ENCODE data around the gene RNF214.
A peak's percentile ranks its signal among the peaks of the same experiment; 100 is the strongest.

RNF214 gene

DNA sequence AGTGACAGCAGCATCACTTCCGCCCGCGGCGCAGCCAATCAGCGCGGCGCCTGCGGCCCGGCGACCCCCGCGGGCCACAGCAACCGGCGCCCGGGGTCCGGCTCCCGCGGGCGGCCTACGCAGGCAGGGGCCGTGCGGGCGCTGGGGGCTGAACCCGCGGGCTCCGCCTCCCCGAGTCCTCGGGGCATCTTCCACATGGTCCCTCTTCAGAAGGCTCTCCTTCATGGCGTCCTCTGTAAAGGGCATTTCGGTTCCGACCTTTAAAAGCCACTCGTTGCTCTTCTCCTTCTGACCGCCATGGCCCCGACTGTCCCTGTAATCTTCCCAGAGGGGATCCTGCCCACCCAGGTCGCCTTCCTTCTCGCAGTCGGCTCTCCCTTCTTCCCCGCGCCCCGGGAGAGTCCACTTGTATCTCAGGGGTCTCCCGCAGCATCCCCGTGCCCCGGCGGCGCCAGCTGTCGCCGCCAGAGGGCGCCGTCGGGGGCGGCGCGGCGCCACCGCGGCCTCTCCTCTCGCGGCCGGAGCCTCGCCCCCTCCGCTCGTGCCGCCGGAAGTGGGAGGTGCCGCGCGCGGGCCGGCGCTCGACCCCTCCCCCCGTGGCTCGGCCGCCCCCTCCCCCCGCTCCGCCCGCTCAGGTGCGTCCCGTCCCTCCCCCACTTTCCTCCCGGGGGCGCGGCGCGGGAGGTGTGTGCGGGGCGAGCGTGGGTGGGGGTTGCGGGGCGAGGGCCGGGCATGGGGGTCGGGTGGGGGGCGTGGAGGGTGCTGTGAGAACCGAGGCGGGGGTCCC lies at the start of gene RNF214:
Gene RNF214 (plus strand): TSS at position 580 of the 787 bp plus-strand sequence. CDS start 1,602 bp downstream, outside the sequence.
- DNase-seq: peak; percentile 83

DNA sequence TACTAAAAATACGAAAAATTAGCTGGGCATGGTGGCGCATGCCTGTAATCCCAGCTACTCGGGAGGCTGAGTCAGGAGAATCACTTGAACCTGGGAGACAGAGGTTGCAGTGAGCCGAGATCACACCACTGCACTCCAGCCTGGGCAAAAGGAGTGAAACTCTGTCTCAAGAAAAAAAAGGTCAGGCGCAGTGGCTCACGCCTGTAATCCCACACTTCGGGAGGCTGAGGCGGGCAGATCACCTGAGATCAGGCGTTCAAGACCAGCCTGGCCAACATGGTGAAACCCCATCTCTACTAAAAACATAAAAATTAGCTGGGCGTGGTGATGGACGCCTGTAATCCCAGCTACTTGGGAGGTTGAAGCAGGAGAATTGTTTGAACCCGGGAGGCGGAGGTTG lies 49.3 kb upstream of the RNF214 start:
- peak; percentile 11 for DNase-seq

DNA sequence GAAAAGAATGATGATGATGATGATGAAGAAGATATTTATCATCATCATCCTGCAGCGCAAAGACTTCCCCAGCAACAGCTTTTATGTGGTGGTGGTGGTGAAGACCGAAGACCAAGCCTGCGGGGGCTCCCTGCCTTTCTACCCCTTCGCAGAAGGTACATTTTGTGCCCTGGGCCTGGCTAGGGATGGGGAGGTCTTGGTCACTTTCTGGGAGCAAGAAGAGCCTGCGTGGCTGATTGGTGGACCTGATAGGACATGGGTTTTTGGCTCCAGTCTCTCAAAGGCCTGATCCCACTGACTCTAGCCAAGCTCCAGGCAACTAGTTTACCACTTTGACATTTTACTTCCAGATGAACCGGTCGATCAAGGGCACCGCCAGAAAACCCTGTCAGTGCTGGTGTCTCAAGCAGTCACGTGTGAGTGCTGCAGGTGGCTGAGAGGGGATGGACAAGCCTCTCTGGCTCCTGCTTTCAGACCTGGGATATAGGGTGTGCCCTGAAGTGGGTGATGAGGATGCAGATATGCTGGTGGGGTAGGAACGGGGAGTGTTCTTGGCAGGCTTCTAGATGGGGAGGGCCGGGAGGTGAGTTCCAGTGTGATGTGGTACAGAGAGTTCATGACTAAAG lies 48.6 kb upstream of the RNF214 start:
- DNase-seq: peak; percentile 4

DNA sequence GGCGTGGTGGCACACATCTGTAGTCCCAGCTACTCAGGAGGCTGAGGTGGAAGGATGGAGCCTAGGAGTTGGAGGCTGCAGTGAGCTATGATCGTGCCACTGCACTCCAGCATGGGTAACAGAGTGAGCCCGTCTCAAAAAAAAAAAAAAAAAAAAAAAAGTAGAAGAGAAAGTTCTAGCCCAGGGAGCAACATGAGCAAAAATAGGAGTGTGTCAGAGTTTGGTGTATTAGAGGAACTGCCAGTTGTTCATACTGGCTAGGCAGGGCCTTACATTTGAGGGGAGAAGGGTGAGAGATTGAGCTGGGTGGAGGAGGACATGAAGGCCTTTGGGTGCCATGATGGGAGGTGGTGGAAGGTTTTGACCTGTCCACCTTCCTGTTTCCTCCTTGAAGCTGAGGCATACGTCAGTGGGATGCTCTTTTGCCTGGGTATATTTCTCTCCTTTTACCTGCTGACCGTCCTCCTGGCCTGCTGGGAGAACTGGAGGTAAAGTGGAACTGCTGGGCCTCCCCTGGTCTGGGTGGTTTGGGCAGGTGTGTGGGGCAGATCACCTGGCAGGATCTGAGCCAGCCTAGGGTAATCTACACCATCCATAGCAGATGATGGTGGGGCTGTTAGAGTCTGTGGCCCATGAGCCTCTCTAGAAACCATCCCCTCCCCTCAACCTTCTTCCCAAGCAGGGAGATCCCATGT lies 46.6 kb upstream of the RNF214 start:
- DNase-seq: peak; percentile 2

DNA sequence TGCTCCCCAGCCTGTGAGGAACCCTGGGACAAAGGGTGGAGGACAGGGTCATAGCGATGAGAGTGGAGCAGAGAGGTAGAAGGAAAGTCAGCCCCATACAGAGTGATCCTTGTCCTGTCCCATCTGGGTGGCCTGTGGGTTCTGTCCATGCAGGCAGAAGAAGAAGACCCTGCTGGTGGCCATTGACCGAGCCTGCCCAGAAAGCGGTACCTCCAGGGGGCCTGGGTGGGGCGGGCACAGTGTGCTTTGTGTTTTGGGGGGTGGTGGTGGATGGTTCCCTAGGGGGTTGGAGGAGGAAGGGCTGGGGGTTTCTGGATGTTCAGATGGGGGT lies 46.1 kb upstream of the RNF214 start:
- peak; percentile 5 for DNase-seq

DNA sequence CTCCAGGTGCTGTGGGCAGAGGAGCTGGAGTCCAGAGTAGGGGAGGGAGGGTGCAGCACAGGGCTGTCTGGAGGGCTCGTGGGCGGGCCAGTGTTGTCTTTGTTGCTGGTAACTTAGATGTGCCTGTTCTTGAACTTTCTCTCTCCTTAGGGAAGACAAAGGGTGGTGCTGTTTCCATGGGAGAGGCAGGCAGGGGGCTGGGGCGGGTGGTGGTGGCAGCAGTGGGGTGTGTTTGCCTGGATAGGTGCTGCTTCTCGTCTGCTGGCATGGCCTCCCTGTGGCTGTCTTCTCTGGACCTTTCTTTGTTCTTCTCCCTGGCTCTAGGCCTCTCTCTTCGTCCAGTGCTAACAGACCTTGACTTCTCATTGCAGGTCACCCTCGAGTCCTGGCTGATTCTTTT lies 45.5 kb upstream of the RNF214 start:
- peak; percentile 5 for DNase-seq

DNA sequence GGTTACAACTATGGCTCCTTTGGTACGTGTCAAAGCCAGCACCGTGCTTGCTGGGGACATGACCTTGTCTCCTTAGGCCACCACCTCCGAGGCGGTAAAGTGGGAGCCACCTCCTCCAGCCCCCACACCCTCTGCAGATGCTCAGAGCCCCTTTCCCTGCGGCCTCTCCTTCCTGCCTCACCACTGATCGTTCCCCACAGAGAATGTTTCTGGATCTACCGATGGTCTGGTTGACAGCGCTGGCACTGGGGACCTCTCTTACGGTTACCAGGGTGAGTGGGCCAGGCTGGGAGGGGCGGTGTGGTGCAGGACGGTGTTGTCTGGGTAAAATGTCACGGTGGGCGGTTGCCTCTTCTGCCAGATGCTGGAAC lies 45.1 kb upstream of the RNF214 start:
- DNase-seq: no peak

DNA sequence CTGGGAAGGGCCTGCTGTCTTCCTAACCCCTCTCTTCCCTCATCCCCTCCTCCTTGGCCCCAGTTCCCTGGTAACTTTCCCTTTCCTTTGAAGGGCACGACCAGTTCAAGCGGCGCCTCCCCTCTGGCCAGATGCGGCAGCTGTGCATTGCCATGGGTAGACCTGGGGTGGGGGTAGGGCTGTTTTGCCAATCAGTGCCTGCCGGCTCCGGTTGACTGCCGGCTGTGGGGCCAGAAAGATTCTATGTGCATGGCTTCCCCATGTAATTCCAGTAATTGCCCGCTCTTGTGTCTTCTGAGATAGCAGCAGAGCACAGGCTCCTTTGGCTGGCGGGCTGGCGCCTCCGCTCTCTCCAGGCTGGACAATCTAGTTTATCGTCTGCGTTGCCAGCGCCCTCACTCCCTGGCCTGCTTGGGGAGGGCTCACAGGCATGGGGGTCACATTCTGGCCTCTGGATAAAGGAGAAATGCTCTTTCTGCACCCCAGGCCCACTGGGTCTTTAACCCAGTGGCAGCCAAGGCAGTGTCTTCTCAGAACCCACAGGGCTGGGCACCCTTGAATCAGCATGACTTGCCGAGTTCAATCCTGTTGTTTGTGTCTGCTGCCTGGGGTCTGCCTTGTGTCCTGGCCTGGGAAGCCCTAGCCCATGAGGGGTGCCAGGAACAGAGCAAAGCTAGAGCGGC lies 44.5 kb upstream of the RNF214 start:
- no peak for DNase-seq

DNA sequence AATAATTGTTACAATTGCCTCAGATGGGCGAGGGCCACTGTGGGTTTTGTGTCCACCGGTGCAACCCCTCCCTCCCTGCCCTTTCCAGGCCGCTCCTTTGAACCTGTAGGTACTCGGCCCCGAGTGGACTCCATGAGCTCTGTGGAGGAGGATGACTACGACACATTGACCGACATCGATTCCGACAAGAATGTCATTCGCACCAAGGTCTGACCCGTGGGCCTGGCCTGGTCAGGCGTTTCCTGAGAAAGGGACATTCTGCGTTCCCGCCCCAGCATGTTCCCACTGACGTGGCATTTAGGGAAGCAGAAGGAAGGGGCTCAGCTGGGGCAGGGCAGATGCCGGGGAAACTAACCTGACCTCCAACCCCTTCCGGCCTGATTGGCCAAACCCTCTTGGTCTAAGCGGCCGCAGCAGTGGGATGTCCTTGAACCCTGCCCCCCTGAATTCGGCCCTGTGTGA lies 43.8 kb upstream of the RNF214 start:
- no peak for DNase-seq

DNA sequence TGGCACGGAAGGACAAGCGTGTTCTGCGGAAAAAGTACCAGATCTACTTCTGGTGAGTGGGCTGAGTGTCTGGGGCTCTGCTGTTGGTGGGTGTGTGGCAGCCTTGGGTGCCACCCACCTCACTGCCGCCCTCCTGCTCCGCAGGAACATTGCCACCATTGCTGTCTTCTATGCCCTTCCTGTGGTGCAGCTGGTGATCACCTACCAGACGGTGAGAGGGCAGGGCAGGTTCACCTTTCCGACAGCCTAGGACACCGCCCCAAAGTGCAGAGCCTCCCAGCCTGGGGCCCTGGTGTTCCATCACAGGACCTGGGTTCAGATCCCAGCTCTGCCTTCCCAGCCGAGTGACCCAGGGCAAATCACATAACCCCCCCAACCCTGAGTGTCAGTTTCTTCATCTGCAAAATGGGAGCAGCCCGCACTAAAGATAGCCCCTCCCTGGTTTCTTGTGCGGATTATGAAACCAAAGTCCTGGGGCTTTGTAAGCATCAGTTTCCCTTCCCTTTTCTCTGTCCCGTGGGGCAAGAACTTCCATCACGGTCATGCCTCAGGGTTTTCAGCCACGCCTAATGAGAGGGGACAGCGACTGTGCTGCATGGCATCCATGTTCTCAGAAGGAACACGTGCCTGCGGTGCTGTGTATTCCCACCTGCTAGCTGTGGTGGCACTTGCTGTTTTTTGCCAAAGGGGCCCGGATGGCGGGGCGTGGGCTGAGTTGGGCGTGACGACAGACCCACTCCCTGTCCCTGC lies 43.1 kb upstream of the RNF214 start:
- no peak for DNase-seq

DNA sequence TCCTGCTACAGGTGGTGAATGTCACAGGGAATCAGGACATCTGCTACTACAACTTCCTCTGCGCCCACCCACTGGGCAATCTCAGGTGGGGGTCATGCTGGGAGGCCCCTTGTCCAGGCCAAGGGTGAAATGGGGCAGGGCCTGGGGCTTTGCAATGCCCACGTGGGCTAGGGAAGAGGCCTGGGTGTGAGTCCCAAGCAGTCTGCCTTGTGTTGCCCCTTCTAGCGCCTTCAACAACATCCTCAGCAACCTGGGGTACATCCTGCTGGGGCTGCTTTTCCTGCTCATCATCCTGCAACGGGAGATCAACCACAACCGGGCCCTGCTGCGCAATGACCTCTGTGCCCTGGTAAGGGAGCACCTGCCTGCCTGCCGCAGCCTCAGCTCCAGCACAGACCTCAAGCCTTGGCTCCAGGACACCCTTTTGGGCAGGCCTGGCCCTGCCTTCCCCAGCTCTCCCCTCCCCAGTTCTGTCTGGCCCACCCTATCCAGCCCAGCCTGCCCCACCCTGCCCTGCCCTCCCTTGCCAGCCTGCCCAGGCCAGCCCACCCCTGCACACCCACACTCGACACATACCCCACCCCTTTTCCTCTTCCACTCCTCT lies 42.4 kb upstream of the RNF214 start:
- DNase-seq: no peak

DNA sequence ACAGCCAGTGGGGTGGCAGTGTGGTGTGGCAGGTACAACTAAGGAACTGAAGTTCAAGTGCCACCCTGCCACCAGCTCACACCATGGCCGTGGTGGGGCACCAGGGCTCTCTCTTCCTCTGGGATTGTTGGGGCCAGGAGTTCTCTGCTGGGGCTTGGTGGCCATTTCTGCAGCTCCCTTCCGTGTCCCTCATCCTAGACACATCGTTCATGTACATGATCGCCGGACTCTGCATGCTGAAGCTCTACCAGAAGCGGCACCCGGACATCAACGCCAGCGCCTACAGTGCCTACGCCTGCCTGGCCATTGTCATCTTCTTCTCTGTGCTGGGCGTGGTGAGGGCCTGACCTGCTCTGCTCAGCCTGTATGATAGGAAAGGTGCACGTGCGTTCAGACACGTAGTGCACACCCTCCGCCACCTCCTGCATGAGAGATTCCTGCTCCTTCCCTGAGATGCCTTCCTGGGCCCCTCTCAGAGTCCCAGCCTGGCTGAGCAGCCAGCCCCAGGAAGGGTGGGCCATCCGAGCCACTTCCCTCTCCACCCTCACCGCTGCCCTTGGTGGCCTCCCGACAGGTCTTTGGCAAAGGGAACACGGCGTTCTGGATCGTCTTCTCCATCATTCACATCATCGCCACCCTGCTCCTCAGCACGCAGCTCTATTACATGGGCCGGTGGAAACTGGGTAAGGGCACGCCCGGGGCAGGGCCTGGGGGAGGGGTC lies 40.6 kb upstream of the RNF214 start:
- DNase-seq: no peak

DNA sequence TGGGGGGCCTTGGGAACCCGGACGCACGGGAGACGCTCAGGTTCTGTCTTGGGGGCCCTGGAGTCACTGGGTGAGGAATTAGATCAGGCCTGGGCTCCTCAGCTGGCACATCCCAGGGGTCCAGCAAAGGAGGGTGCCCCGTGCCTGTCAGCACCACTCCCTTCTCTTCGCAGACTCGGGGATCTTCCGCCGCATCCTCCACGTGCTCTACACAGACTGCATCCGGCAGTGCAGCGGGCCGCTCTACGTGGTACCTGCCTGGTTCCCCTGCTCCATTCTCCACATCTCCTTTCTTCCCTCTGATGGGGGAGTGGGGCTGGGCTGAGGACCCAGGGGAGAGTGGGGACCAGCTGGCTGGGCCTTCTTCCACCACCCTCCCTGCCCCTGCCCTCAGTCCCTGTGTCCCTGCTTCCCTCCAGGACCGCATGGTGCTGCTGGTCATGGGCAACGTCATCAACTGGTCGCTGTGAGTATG lies 40.0 kb upstream of the RNF214 start:
- no peak for DNase-seq

DNA sequence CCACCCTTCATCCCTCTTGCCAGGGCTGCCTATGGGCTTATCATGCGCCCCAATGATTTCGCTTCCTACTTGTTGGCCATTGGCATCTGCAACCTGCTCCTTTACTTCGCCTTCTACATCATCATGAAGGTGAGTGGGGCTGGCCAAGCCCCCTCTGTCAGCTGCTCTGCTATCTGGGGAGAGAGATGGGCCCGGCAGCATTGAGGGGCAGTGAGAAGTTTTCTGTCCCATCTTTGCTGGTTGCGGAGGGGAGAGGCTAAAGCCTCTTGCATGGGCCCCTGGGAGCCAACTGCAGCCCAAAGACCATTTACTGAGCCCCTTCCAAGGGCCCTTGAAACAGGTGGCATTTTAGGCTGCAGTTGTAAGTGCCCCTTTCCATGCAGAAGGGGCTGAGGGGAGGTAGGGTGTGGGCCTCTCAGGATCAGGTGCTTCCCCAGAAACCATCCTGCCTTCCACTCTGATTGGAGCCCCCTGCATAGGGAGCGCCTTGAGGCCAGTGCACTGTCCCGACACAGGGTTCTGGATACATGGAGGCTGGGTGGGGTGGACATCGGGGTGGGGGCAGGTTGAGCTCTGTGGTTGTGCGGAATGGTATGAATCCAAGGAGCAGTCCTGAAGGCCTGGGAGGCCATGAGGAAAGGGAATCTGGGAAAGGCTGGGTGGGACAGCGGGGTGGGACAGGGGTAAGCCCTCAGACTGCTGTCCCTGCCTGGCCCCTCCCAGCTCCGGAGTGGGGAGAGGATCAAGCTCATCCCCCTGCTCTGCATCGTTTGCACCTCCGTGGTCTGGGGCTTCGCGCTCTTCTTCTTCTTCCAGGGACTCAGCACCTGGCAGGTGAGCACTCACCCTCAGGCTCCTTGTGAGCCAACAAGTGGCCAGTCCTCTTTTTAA lies 39.1 kb upstream of the RNF214 start:
- no peak for DNase-seq

DNA sequence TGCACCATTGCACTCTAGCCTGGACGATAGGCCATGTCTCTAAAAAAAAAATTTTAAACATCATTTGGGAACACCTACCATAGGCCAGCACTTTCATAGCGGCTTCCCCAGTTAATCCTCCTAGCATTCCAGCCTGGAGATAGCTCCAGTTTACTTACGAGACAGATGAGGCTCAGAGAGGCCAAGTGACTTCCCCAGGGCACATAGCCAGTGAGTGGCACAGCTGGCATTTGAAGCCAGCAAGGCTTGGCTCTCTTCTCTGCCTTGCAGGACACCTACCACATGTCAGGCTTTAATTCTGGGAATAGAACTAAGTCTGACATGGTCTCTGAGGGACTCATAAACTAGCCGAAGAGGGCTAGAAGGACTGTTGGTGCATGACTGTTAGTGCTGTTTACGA lies 38.2 kb upstream of the RNF214 start:
- DNase-seq: no peak

DNA sequence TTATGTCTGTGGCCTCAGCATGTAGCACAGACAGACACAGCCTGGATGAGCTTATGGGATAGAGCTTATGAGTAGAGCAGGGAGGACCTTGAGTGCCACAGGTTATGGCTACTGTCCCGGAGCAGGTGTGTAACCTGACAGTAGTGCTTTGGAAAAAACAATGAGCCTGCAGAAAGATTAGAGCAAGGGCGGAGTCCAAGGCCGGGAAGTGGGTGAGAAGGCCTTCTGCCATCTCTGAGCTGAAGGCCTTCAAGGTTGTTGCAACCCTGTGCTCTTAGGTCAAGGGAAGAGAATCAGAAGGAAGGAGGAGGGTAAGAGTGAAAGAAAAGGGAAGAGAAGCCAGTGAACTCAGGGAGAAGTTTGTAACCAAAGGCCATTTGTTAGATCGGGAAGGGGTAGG lies 37.2 kb upstream of the RNF214 start:
- no peak for DNase-seq

DNA sequence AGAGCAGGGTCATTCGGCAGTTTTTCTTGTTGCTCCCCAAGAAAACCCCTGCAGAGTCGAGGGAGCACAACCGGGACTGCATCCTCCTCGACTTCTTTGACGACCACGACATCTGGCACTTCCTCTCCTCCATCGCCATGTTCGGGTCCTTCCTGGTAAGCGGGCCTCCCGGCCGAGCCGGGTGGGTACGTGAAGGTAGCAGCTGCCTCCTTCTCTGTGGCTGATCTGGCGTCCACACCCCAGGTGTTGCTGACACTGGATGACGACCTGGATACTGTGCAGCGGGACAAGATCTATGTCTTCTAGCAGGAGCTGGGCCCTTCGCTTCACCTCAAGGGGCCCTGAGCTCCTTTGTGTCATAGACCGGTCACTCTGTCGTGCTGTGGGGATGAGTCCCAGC lies 36.7 kb upstream of the RNF214 start:
- DNase-seq: no peak

DNA sequence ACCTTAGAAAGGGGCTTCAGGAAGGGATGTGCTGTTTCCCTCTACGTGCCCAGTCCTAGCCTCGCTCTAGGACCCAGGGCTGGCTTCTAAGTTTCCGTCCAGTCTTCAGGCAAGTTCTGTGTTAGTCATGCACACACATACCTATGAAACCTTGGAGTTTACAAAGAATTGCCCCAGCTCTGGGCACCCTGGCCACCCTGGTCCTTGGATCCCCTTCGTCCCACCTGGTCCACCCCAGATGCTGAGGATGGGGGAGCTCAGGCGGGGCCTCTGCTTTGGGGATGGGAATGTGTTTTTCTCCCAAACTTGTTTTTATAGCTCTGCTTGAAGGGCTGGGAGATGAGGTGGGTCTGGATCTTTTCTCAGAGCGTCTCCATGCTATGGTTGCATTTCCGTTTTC lies 35.5 kb upstream of the RNF214 start:
- no peak for DNase-seq

DNA sequence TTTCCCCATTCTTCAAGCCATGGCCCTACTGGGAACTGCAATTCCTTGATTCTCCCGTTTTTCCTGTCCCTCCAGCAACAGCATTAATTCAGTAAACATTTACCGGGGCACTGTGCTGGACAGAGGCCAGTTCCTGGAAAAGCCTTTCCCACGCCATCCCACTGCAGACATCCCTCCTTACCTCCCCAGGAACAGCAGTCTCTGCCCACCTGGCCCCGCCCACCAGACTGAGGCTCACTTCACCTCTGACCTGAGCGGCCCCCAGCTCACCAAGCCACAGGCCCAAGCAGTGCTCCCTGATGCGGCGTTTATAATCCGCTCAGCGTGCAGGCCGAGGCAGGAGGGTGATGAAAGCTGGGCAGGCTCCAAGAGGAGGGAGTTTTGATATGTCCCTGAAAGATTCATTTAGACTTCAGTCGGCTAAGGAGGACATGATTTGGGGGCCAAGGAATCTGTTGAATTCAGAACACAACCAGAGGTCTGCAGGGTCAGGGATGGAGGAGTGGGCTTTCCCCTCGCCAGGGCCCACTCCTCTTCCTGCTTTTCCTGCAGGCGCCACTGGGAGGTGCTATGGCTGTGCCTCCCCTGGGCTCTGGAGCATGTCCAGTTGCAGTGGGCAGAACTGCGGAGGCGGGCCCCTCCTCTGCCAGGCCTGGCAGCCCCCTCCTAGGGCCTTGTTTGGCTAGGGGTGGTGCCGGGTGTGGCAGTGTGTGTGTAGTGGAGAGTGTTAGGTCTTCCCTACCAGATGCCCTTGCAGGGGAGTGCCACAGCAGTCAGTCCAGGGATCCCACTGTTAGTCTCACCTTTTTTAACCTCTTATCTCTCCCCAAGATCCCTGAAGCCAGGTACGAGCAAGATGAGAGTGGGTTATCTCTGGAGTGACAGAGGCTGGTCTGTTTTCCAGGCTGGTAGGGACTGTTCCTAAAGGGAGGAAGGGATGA lies 34.7 kb upstream of the RNF214 start:
- DNase-seq: no peak

Measured in activated T-cell treated with anti-CD3 and anti-CD28 coated beads, Interleukin-2, amount 50 U/mL, for 1 hour (primary cell).